Astrocyte of the spinal cord (primary cell): ENCODE results near the gene ACE2.

Experiments
- DNase-seq: peaks from one replicate; pipeline ENCODE4 v3.0.0; 2011; ENCODE audit warnings: low read depth, low spot score
- H3K4me3 ChIP-seq: 2 replicates; pipeline ENCODE4 v1.5.1; 2011; ENCODE audit warnings: low read depth, mild to moderate bottlenecking, low read length, moderate library complexity
- CTCF ChIP-seq: IDR thresholded peaks from 2 replicates; pipeline ENCODE4 v1.5.1; 2012; ENCODE audit warnings: low read depth, mild to moderate bottlenecking, low read length, inconsistent platforms
- in situ Hi-C: cut with HindIII; loops from 2 replicates; pipeline ENCODE4 v1.10.0; 2017; ENCODE audit warnings: low sequenced_read_pairs

Gene ACE2

GRCh38 chrX:15606136-15606535, 5.4 kb upstream of the ACE2 start:
- H3K4me3 ChIP-seq: no peak overlapping the region
- TF ChIP-seq CTCF: no peak
- DNase-seq: no peak
- in situ Hi-C loops: no loop called here

DNA sequence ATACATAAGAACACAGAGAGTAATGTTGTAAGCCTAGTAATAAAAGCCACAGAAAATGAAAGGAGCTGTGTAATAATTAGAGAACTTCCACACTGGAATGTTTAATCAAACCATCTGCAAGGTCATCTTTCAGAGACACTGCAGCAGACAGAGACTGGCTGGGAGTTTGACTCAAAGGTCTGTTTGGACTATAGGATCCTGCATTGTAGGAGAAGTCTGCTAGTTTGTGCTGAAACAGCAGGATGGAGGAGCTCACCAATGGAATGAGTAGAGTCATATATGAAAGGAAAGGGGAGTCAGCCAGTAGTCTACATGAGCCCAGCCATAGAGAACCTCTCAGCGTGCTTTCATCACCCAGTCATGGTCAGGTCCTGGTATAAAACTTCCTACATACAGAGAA, 4.5 kb upstream of the ACE2 start:
- in situ Hi-C loops: no loop called here
- DNase-seq: no peak
- TF ChIP-seq CTCF: no peak
- no peak overlapping the region for H3K4me3 ChIP-seq

GRCh38 chrX:15602761-15603160, 2.0 kb upstream of the ACE2 start:
- in situ Hi-C loops: no loop called here

GRCh38 chrX:15601932-15602331, 1.2 kb upstream of the ACE2 start:
- no peak overlapping the region for H3K4me3 ChIP-seq
- in situ Hi-C loops: no loop called here
- no peak for DNase-seq
- TF ChIP-seq CTCF: no peak

More at GRCh38 chrX:15602761-15603160, 2.0 kb upstream of the ACE2 start:
- no peak overlapping the region for H3K4me3 ChIP-seq
- DNase-seq: no peak
- TF ChIP-seq CTCF: no peak

DNA sequence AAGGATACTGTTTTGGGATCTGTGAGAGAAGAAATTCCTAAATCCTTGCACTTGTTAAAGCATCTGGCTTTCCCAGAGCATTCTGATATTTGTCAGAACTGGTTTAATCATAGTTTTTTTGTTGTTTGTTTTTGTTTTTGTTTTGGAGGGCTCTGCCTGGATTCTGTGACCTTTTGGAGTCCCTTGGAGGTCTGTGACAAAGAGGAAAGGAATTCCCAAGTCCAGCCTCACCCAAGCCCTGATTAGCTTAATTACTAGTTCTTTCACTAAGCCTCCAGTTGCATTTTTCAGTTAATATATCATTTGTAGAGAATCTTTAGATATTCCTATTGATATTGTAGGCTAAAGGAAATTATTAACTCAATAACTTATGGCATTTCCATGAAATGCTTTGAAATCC, 711 bp downstream of the ACE2 start:
- no peak overlapping the region for H3K4me3 ChIP-seq
- DNase-seq: no peak
- in situ Hi-C loops: no loop called here
- no peak for TF ChIP-seq CTCF

GRCh38 chrX:15599461-15599860, 1.3 kb downstream of the ACE2 start:
- no peak for DNase-seq
- in situ Hi-C loops: no loop called here
- TF ChIP-seq CTCF: no peak
- no peak overlapping the region for H3K4me3 ChIP-seq

DNA sequence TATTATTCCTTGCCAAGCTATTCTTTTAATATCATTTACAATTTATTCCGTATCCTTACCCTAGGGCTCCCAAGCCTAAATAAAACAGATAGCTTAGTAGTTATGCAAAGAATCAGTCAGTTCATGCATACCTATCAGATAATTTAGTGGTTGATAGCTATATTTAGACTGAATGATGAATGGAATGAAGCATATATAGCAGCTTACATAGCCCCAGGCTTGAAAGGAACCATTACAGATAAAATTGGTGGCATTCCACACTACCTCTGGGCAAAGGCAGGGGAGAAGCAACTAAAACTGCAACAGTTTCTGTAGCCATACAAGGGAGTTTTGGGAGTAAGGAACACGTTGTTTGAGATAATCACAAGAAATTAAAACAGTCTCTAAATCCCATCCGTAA, 2.7 kb downstream of the ACE2 start:
- no peak for TF ChIP-seq CTCF
- H3K4me3 ChIP-seq: no peak overlapping the region
- no peak for DNase-seq
- in situ Hi-C loops: no loop called here
